Kidney tubule cell (primary cell): Measurements from ENCODE around the gene CNPPD1.

Source experiments
- DNase-seq: peaks from one replicate; pipeline ENCODE4 v3.0.0-alpha.2; 2018; ENCODE audit warnings: low spot score

Gene CNPPD1

DNA sequence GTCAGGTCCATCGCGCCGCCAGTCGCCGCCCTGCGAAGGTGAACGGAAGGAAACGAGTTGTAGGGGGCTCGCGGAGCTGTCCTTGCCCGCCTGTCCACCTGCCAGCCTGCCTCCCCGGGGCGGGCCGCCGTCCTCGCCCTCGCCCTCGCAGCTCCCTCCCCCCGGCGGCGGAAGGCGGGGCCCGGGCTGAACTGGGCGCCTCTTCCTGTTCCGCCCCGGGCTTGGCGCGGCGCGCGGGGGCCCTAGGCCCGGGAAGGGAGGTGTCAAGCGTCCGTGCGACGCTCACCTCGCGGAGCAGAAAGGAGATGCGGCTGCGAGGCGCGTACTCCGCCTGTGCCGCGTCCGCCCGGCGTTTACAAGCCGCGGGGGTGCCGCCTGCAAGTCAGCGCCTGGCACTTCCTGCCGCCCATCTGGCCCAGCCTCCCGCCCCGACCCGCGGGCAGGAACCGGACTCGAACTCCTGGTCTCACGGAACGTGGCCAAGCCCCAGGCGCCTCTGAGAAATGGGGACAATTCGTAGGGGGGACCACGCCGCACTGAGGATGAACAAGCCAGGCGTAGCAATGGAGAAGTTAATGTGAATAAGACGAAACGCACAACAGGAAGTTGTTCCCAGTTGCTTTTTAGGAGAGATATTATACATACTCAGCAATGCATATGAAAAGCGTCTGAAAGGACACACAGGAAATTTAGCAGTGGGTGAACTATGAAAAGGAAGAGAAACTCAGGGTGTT, at the start of gene CNPPD1:
TSS of gene CNPPD1 (minus strand) at position 108 of the 734 bp plus-strand sequence. CDS start at position 11, 97 bp downstream.
- DNase-seq: peak; percentile 93

DNA sequence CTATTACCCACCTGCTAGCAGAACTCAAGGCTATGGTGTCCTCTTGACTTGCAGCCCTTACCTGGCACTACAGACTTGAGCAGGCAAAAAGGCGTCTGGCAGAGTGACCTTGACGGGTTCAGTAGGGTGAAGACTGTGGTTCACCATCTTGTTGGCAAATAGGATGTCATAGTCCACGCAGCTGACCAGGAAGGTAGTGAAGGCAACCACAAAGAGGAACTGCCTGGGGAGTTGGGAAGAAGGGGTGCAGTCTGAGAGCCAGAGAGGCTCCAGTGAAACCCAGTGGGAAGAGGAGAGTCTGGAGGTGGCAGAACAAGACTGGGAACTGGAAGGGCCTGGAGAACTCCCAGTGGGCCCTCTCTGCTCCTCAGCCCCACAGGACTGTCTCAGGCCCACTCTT, 48.6 kb upstream of the CNPPD1 start:
- DNase-seq: no peak

DNA sequence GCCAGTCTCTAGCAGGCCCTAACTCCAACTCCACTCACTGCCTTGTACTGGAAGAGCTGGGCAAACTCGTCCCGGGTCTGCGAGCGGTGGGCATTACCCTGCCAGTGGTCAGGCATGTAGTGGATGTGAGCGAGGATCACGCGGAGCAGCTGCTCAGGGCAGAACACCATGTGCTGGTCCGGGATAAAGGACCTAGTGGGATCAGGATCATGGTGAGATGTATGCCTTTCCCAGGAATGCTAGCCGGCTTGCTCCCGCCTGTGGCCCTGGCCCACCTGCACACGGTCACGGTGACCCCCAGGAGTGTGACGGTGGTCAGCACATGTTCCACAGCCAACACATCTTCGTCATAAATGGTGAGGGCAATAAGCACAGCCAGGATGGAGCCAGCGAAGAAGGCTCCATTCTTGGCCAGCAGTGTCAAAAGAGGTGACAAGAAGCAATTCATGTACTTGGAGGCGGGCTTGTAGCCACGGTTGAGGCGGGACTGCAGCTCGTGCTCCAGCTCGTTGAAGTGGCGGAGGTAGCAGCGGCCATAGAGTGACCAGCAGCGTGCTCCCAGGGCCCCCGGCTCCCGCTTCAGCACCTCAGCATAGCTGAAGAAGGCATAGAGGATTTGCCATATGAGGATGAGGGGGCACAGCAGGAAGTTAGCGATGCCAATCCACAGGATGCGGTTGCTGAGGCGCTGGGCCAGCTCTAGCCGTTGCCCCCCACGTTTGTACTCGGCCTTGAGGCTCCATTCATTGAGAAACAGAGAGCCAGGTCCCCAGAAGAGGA, 47.3 kb upstream of the CNPPD1 start:
- DNase-seq: no peak

DNA sequence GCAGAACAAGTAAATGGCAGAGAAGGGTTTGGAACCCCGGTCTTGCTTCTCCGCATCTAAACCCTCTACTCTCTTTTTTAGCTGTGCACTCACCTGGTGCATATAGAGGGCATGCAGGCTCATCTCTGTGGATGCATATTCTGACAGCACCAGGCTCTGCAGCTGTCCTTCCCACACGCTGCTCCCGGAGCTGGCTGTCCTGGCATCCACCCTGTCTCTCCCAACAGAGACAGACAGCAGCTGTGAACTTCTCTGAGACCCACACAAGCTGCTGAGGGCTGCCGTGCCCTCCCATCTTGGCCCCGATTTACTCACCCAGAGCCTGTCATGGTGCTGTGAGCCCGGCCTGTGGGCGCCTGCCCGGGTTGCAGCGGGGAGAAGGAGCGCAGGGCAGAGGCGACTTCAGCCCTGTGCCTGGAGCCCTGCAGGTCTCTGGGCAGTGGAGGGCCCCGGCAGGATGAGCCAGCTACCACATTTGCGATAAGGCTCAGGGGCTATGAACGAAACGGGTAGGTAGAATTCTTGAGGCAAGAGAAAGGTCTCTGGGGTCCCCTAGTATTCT, 45.3 kb upstream of the CNPPD1 start:
- no peak for DNase-seq

DNA sequence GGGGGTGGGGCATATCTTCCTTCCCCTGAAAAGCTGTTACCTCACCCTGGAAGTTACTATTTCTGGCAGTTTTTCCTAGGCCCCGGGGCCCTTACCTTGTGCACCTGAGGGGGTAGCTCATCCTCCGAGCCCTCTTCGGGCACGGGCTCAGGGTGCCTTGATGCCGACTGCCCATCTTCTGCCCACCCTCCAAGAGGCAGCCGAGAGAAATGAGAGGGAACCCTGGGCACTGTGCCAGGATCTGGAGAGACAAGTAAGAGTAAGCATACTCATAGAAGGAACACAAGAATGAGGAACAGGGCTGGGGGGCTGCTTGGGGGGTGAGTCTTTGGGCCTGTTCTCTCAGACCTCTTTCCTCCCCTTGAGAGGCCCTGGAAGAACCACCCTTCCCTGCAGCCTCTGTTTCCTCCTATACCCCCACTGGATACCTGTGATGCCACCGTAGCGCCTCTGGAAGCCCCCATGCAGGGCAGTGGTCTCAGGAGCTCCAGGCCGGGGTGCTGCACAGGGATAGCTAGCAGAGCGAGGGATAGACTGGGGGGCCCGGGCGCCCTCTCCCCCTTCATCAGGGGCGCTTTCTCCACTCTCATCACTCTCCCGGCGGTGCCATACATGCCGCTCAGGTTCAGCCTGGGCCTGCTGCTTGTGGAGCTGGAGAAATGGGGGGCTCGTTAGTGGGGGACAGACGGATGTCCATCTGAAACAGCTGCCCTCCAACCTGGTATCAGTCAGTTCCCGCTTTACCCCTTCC, 44.1 kb upstream of the CNPPD1 start:
- no peak for DNase-seq

DNA sequence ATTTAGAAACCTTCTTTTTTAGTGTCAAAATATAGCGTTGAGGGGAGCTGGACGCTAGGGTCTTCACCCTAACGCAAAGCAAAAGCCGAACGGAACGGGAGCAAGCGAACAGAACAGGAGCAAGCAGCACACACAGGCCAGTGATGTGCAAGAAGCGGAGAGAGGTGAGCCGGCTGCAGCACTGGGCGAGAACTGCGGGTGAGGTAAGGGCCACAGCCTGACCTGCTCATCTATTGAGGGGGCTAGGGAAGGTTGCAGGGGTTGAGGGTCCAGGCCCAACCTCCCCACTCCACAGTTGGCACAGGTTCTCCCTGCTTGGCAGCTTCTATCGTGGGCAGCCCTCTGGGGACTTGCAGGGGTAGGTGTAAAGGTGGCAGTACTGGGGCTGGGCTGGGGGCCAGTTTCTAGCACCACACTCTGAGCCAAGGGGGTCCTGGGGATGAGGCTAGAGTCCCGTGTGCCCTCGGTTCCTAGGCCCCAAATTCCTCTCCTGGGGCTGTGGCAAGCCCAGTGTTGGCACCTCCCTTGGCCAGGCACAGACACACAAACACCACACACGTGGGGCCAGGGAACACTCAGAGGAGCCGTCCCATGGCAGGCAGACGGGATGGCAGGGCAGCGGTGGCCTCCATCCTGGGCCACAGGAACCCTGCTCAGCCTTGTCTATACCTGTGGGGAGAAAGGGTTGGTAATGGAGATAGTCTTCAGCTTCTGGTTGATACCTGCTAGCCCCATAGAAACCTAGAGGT, 43.2 kb upstream of the CNPPD1 start:
- no peak for DNase-seq

DNA sequence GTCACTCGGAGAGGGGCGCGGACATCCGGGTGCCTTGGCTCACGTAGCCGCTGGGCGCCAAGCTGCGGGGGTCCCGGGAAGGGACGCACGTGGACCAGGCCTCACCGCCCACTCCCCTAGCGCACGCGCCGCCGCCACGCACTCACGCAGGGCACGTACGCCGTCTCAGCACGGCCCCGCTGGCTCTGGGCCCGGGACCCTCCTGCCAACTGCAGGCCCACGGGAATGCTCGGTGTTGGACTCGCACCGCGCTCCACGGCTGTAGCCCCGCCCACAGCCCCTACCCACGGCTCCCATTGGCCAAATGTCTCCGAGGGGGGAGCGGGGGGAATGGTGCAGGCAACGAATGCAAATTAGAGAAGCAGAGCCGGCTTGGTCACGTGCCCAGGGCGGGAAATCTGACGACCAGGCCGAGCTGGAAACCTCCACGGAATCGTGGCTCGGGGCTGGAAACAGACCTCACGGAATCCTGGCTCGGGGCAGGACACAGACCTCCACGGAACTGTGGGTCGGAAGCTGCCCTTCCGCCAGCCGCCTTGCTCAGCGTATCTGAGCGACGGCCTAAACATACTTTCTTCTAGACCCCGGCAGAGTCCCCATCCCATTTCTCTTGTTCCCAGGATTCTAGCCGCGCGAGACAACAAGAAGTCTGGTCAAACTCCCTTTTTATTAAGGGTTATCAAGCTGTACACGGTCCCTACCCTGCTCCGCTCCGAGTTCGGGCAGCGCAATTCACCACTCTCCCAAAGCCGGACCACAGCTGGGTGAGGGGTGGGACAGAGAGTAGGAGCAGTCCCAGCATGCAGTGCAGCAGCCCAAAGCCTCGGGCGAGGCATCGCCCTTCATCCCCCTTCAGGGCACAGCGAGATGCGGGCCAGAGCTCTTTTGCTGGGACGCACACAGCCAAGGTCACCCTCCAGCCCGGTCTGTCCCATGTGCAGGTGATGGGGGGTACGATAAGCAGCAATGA, 42.3 kb upstream of the CNPPD1 start, which contains the start of gene ABCB6:
TSS of gene ABCB6 (minus strand) at position 227 of the 970 bp plus-strand sequence. CDS start 285 bp downstream, outside the sequence.
- DNase-seq: peak; percentile 84

DNA sequence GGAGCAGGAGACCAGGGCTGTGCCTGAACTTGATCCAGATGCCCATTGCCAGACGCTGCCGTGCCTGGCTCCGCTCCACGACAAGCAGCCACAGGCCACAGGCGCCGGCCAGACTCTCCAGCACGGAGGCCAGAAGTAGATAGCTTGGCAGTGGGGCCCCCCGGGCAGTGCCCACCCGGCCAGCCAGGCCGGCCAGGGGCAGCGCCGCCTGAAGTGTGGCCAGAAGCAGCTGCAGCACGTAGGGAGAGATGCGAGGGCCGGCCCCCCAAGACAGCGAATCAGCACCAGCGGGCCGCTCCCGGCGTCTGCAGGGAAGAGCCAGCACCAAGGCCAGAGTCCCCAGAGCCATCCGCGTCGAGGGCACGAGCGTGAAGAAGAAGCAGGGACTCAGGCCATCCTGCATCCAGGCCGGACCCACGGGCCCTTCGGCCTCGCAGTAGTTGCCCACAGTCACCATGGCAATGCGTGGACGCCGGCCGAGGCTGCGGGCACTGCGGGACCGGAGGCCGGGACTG, 41.5 kb upstream of the CNPPD1 start:
- peak; percentile 75 for DNase-seq

DNA sequence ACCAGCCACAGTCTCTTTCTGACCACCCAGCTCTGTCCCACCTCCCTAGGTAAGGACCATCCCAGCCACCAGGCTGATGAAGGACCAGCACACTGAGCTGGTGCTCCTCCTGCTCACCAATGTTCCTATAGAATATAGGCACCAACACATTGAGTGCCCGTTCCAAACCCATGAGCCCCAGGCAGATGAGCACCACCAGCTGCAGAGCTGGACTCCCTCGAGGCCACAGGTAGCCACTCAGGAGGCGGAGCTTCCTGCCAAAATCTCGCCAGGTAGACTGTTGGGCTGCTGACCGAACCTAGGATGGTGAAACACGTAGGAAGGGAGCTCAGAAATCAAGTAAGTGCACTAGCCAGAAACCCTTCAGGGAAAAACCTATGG, 39.8 kb upstream of the CNPPD1 start:
- no peak for DNase-seq

DNA sequence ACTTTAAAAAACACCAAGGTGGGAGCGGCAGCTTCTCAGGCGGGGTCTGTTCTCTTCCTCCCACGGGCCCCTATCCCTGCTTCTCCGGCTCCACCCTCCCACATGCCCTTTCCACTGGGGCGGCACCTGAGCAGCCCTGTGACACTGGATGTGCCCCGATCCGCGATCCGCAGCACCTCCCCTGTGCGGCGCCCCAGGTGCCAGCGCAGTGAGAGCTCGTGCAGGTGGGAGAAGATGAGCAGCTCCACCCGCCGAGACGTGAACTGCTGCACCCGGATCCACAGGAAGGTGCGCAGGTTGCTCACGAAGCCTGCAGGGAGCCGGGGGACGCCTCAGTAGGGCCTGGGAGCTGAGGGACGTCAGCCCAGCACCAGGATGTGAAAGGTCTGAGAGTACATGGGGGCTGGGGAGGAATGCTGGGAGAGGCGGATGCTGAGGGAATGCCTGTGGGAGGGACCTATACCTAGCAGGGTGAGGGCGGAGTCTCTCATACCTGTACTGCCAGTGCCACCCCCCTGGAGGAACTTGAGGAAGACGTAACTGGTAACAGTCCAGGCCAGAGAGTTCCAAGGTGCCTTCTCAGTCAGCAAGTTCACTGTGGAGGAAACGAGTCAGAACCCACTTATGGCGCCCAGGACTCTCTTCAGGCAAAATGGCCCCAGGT, 39.3 kb upstream of the CNPPD1 start:
- DNase-seq: peak; percentile 37

DNA sequence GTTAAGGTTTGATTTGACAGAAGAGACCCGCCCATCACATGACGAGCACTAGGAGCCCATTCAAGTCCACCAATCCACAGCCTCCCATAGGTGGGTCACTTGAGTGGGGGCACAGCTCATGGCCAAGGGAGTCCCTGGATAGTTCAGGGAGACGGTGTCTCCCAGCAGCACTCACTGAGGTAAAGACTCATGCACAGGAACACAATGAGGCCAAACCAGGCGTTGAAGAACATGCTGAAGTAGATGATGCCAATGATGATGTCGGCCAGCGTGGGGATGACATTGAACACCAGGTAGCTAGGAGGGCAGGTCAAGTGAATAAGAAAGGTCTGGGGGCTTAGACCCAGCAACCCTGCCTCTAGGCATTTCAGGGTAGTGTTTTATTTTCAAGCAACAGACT, 38.1 kb upstream of the CNPPD1 start:
- no peak for DNase-seq

DNA sequence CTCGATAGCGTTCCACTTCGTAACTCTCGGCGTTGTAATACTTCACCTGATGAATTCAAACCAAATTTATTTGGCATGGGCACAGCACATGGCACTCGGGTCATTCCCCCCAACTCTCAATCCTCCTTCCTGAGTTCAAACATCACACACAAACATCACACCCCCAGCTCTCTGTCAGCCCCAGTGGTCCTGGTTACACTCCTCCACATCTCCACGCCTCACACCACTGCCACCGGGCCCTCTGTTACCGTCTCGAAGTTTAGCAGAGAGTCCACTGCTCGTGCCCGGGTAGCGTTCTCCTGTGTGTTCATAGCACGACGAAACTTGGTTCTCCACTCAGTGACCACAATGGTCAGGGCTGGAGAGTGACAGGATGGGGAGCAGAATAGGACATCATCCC, 37.4 kb upstream of the CNPPD1 start:
- DNase-seq: no peak

DNA sequence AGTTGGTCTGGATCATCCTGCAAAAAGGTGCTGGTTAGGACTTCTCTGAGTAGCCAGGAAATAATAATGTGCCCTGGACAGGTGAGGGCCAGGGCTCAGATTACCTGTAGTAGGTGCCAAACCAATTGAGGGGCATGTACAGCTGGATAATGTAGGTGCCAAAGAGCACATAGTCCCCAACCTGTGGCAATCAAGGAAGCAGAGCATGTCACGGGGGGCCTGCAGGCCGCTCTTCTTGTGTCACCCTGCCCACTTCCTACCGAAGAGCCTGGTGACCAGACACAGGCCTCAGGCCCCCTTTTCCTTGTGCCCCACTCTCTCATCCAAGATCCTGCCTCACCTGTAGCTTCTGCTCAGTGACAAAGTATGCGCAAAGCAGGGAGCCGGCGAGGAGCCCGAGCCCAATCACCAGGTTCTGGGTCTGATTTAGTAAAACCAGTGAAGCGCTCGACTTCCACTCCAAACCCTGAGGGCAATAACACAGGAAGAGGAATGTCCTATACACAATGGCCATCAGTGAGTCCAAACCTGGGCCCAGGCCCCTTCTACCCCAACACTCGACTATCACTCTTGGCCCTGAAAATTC, 36.9 kb upstream of the CNPPD1 start:
- DNase-seq: no peak

DNA sequence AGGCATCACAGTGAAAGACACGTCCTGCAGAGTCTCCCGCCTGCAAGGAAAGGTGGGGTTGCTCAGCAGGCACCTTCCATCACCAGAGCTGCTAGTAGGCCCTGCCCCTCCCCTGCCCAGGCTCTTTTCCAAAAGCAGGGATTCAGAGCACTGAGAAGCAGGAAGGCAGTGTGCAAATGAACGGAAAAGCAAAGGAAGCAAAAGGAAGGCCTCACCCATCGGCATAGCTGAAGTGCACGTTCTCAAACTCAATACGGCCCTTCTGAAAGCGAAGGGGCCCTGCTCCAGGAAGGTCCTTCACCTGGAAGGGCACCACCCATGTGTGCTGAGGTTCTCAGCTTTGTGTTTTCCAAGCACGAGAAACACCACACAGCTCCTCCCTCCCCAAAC, 36.3 kb upstream of the CNPPD1 start:
- DNase-seq: no peak

DNA sequence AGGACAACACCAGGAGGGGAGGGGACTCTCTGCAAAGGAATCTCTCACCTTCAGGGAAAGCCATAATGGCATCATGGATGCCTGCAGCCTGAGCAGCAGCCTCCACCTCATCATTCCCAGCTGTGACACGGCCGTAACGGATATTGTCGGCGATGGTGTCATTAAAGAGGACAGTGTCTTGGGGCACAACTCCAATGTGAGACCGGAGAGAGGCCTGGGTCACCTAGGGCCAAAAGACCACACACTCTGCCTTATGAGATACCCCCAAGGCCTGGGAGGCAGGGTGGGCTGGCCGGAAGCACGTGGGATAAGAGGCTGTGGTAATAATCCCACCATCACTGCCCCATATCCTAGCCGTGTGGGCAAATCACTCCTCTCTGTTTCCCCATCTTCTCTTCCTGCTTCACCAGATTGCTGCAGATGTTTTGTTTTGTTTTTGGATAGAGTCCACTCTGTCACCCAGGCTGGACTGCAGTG, 34.2 kb upstream of the CNPPD1 start:
- no peak for DNase-seq

DNA sequence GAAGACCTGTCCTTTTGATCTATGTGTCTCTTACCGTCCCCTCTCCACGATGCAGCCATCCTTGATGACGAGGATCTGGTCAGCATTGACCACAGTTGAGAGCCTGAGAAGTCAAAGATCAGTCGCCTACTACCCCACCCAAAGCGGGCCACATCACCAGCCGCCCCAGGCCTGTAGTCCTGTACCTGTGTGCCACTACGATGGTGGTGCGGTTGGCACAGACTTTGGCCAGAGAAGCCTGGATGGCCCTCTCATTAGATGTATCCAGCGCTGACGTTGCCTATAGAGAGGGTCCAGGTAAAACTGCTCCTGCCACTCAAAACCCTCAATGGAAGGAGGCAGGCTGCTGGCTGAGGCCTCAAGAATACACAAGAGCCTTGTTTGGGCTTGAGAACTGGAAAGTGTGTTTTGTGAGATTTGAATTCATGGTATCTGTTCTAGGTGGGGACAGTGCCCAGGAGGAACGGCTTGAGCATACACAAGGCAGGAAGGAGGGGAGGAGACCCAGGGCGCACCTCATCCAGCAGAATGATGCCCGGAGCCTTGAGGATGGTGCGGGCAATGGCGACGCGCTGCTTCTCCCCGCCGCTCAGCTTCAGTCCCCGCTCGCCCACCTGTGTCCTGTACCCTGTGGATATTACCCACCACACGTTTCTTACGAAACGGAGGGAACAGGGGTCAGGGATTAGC, 33.6 kb upstream of the CNPPD1 start:
- DNase-seq: no peak

DNA sequence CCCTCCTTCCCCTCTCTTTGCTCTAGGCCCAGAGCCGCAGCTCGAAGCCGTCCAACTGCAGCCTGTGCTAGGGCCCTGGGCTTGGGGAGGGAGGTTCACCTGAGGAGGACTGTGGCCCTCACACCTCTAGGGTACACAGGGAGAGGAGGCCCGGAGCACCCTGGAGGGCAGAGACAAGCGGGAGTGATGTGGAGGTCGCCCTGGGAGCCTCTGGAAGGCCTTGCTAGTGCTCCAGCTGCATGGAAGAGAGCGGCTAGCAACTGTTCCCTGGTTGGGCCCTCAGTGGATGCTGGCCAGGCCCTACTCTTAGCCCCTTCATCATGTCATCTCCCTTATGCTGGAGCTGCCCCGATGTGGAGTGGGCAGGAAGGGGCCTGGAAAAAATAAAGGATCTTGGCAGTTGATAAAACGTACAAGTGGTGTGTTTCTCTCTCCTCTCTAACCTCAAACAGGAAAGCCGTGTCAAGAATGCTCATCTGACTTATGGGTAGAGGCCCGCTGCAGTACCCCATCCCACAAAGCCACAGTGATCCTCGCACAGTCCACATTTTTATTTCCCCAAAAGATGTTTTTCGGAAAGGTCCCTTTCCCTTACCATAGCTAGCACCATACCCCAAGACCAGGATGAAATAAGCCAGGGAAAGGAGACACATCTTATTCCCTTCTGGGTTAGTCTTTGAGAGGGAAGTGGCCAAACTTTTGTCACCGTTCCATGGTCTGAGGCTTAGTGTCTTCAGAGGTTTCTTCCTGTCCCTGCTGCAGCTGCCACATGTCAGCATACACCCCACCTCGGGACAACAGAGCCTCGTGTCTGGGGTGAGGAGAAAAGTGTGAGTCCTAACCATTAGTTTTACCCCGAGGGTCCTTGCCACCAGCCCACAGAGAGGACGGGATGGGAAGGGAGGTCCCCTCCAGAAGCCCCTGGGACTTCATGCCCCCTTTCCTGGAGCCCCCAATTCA, 32.8 kb upstream of the CNPPD1 start:
- DNase-seq: no peak
